Coronary artery (tissue), 2 donors: ENCODE results near the gene VAMP5.

Source experiments
- DNase-seq: peaks from one replicate; pipeline ENCODE4 v3.0.0-alpha.2; 2017; ENCODE audit warnings: low spot score
- H3K27ac ChIP-seq, 2 donors: fragments of 200-600 bp; sonication (generic); one replicate each; pipeline ENCODE4 v1.5.1; 2016 to 2019
- H3K4me3 ChIP-seq: fragments of 200-600 bp; sonication (generic); 2 replicates; pipeline ENCODE4 v1.5.1; 2016; ENCODE audit warnings: mild to moderate bottlenecking, moderate library complexity
- TF ChIP-seq, protein P1 (sequence below): fragments of 200-600 bp; sonication (generic); IDR thresholded peaks from one replicate; pipeline ENCODE4 v1.5.1; 2019; ENCODE audit warnings: antibody characterized with exemption

The VAMP5 gene

DNA sequence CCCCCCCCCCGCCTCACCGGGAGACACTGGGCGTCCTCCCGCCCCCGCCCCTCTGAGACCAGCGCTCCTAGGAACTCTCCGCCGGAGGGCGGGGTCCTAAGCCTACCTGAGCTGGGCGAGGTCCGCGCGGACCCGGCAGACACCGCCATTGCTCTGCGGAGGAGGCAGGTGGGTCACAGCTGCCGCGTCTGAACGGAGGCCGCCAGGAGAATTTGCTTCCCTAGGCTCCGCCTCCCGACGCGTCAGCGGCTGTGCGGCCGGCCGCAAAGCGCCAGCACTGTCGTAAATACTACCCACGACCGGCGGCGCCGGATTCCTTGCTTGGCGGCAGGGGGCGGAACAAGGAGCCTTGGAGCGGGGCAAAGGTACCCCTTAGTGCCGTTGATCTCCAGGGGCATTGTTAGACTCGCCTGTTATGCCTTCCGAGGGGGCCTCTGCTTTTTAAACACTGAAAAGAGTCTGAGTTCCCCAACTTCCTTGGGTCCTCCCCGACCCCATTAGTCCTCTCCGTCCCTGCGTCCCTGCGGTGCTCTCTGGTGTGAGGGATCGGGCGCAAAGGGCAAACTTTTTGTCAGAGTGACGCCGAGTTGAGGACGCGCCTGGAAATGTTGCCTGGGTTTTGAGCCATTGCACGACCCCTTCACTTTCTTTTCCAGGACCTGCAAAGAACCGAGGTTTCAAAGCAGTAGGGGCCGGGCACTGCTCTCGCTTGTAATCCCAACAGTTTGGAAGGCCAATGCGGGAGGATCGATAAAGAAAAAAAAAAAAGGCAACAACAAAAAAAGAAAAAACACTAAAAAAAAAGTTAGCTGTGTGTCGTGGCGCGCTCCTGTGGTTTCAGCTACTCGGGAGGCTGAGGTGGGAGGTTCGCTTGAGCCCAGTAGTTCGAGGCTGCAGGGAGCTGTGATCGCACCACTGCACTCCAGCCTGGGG lies 22.7 kb upstream of the VAMP5 start, which contains the start of gene GGCX:
Gene GGCX (minus strand): TSS at position 214 of the 933 bp plus-strand sequence. CDS start 65 bp downstream, at position 149.
- Histone ChIP-seq H3K4me3 (peak within 1 kb of the TSS; percentile 89), H3K27ac (peak within 1 kb of the TSS; percentile 79 to 91)
- TF ChIP-seq, protein P1, sequence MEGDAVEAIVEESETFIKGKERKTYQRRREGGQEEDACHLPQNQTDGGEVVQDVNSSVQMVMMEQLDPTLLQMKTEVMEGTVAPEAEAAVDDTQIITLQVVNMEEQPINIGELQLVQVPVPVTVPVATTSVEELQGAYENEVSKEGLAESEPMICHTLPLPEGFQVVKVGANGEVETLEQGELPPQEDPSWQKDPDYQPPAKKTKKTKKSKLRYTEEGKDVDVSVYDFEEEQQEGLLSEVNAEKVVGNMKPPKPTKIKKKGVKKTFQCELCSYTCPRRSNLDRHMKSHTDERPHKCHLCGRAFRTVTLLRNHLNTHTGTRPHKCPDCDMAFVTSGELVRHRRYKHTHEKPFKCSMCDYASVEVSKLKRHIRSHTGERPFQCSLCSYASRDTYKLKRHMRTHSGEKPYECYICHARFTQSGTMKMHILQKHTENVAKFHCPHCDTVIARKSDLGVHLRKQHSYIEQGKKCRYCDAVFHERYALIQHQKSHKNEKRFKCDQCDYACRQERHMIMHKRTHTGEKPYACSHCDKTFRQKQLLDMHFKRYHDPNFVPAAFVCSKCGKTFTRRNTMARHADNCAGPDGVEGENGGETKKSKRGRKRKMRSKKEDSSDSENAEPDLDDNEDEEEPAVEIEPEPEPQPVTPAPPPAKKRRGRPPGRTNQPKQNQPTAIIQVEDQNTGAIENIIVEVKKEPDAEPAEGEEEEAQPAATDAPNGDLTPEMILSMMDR = no peak
- peak; percentile 96 for DNase-seq

DNA sequence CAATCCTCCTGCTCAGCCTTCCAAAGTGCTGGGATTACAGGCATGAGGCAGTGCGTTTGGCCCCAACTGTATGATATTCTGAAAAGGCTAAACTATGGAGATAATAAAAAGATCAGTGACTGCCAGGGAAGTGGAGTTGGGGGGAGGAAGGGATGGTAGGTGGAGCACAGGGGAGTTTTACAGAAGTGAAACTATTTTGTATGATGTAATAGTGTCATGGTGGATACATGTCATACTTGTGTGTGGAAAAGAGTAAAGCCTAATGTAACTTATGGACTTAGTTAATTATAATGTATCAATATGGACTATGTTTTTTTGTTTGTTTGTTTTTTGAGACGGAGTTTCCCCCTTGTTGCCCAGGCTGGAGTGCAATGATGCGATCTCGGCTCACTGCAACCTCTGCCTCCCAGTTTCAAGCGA lies 20.1 kb upstream of the VAMP5 start:
- H3K4me3 ChIP-seq = no peak overlapping the region
- no peak overlapping the region for H3K27ac ChIP-seq
- no peak for DNase-seq
- TF ChIP-seq, protein P1 = no peak

DNA sequence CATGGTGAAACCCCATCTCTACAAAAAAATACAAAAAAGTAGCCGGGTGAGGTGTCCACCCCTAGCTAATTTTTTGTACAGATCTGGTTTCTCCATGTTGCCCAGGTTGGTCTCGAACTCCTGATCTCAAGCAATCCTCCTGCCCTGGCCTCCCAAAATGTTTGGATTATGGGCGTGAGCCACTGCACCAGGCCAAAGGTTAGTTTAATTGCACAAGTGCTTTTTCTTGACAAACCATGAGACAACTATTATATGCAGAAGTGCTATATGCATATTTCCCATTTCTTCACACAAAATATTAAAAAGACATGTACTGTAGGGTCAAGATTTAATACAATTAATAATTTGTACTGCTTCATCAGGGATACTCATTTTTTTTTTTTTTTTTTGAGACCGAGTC lies 18.0 kb upstream of the VAMP5 start:
- TF ChIP-seq, protein P1 = no peak

DNA sequence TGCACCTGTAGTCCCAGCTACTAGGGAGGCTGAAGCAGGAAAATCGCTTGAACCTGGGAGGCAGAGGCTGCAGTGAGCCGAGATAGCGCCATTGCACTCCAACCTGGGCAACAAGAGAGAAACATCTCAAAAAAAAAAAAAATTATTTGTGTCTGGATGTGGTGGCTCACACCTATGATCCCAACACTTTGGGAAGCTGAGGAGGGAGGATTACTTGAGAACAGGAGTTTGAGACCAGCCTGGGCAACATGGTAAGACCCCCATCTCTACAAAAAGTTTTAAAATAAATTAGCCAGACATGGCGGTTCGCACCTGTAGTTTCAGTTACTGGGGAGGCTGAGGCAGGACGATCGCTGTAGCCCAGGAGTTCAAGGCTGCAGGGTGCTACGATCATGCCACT lies 8.5 kb upstream of the VAMP5 start:
- Histone ChIP-seq H3K27ac (no peak overlapping the region), H3K4me3 (no peak overlapping the region)
- DNase-seq = no peak
- TF ChIP-seq, protein P1 = no peak

More for the DNA sequence above, 18.0 kb upstream of the VAMP5 start:
- no peak for DNase-seq
- H3K4me3 ChIP-seq = no peak overlapping the region
- H3K27ac ChIP-seq = no peak overlapping the region

DNA sequence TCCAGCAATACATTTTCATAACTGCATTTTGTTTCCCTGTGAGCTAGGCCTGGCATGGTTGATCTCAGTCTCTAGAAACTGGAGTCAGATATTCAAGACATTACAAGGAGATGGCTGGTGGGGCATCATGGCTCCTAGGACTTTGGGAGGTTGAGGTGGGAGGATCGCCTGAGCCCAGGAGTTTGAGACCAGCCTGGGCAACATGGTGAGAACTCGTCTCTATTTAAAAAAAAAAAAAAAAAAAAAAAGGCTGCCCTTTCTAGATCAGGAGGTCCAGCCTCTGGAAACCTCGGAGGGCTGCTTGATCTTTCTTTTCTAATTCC lies 7.2 kb upstream of the VAMP5 start:
- H3K27ac ChIP-seq = no peak overlapping the region
- DNase-seq = no peak
- no peak overlapping the region for H3K4me3 ChIP-seq
- TF ChIP-seq, protein P1 = no peak

DNA sequence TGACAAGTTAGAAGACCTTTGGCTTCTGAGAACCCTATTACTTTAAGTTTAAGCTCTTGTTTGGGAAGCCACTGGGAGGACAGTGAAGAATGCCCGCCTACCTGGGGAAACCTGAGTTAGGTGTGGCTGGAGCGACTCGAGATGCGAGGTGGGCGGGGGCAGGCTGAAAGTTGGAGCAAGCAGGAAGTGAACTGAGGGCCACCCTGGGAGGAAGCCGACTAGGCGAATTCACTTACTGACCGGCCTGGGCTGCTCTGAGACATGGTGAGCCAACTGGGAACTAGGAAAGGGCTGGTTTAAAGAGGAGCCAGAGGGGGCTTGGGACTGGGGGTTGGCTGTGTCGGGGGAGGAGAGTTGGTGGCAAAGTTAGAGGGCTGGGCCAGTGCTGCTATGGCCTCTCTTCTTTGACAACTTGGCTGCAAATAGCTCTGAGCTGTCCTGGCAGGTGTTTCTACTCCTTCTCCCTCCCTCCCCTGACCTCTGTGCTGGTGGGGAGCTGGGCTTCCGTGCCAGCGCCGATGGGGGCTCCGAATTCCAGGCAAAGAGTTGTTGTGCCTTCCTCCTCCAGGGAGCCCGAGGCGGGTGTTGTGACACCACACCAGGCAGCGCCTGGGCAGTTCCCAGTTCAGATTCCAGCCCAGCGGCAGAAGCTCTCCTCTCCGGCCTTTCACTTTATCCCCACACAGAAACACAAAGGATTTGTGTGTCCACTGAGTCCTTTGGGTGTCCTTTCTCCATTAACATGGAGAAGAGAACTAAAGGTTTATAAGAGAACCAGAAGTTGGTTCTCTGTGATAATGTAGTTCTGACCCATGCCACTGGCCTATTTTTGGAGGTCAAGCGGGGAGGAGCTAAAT lies 6.6 kb upstream of the VAMP5 start, which contains the start of gene VAMP8:
Gene VAMP8 (plus strand): TSS at position 201 of the 857 bp plus-strand sequence. CDS start 61 bp downstream, at position 262.
- Histone ChIP-seq H3K27ac (peak within 1 kb of the TSS; percentile 37 to 80), H3K4me3 (peak within 1 kb of the TSS; percentile 49)
- TF ChIP-seq, protein P1 = no peak
- no peak for DNase-seq
